Cardiac fibroblast (primary cell): ENCODE data around the gene NEURL1B.
"Not testable (repeated sequence)": the region's sequence is repeated elsewhere in the genome, so short reads cannot be mapped to it uniquely, and the experiment has no call there.

Experiments used
- DNase-seq, 2 donors: peaks; one replicate each; pipeline versions ENCODE4 v3.0.0 to v3.0.0-alpha.2; 2010; ENCODE audit warnings: low read depth in 2 of 2
- H3K4me3 ChIP-seq, 2 donors: replicated peaks in 1 of 2; 1 replicate in 1 of 2; 2 replicates in 1 of 2; pipeline ENCODE4 v1.5.1; 2011; ENCODE audit warnings: low read depth in 2 of 2, low read length in 2 of 2, mild to moderate bottlenecking in 2 of 2, moderate library complexity in 1 of 2
- TF ChIP-seq, protein P1 (sequence below): IDR thresholded peaks from one replicate; pipeline ENCODE4 v1.5.1; 2011; ENCODE audit warnings: low read depth, mild to moderate bottlenecking, low read length, inconsistent platforms

Gene NEURL1B

DNA sequence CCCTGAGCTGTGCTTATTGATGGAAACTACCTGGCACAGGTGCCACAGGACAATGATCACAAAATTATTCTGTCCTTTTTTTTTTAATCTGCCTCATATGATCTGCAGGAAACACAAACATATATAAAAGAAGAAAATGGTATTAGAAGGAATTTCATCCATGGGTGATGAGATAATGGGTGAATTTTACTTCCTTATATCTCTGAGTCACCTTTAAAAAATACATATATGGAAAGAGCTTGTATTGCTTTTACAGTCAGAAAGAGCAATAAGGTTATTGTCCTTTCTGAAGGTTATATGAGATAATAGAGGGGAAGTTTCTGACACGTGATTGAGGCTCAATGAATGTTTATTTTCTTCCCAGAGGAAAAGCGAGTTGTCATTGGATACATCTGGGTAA, 31.6 kb downstream of the NEURL1B start:
- no peak for DNase-seq
- H3K4me3 ChIP-seq: no peak overlapping the region
- TF ChIP-seq, protein P1, sequence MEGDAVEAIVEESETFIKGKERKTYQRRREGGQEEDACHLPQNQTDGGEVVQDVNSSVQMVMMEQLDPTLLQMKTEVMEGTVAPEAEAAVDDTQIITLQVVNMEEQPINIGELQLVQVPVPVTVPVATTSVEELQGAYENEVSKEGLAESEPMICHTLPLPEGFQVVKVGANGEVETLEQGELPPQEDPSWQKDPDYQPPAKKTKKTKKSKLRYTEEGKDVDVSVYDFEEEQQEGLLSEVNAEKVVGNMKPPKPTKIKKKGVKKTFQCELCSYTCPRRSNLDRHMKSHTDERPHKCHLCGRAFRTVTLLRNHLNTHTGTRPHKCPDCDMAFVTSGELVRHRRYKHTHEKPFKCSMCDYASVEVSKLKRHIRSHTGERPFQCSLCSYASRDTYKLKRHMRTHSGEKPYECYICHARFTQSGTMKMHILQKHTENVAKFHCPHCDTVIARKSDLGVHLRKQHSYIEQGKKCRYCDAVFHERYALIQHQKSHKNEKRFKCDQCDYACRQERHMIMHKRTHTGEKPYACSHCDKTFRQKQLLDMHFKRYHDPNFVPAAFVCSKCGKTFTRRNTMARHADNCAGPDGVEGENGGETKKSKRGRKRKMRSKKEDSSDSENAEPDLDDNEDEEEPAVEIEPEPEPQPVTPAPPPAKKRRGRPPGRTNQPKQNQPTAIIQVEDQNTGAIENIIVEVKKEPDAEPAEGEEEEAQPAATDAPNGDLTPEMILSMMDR: no peak

DNA sequence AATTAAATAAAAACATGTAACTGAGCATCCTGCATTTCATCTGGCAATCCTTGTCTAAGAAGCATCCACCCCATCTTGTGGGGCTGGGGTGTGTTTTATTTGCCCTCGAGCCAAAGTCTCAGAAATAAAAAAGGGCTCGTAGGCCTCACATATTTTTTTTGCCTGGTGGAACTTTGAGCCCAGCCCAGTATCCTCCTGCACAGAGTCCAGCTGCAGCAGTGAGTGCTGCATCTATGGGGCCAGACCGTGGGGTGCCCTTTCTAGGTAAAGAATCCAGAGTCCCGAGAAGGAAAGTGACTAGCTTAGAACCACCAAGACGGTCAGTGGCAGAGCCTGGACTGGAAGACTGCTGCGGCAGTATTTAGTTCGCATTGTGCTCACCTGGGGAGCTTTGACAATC, 33.1 kb downstream of the NEURL1B start:
- no peak overlapping the region for H3K4me3 ChIP-seq
- TF ChIP-seq, protein P1: no peak
- DNase-seq: no peak

DNA sequence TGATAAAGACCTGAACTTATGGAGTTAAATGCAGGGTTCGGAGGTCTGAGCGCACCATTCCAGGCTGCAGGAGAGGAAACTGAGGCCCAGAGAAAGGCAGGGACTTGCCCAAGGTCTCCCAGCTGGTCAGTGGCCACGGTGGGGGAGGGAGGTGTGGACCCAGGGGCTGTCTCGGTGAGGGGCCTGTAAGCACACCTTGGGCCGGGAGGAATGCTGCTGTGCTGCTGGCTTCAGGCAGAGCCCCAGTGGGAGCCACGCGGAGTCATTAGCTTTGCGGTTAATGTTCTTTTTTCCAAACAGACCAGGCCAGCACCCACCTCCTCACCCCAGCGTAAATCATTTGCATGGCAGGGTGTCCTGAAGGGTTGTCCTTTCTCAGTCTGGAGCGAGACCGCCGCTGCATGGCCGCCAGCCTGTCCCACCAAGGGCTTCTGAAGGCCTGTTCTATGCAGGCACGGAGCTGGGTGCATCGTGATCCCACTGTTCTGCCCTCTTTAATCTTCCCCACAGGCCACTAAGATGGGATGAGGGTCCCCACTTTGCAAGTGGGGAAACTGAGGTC, 35.9 kb downstream of the NEURL1B start:
- no peak for DNase-seq
- TF ChIP-seq, protein P1: no peak
- no peak overlapping the region for H3K4me3 ChIP-seq

DNA sequence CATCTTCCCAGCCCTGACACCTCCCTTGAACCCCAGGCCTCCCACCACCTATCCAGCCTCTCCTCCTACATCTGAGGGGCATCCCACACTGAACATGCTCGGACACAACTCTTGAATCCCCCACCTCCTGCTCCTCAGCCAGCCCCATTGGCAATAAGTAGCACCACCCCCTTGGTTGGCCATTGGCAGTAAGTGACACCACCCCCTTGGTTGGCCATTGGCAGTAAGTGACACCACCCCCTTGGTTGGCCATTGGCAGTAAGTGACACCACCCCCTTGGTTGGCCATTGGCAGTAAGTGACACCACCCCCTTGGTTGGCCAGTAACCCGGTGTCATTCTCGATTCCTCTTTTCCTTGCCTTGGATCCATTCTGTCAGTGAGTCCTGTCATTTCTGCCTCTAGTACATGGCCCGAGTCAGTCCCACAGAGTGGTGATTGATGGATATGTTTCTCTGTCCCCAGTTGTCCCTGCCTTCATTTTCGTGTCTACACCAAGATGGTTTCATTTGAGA, 37.4 kb downstream of the NEURL1B start:
- not testable (repeated sequence) for DNase-seq, H3K4me3 ChIP-seq

DNA sequence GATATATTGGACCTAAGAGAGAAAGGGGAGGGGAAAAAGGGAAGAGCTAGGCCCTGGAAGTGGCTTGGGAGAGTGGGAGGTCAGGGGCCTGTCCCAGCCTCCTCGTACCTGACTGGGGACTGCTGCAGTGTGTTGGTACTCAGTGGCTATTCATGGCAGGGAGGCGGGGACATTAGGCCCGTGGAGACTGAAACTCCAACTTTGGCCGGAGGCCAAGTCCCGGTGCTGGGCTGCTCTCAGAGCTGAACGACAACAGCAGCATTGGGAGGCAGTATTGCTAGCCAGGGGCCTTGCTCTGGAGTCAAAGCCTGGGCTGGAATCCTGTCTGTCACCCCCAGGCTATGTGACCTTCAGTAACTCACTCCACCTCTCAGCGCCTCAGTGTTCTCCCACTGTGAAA, 37.8 kb downstream of the NEURL1B start:
- peak in 1 of 2 donors; percentile 10 for DNase-seq
- H3K4me3 ChIP-seq: no peak overlapping the region
- TF ChIP-seq, protein P1: no peak

DNA sequence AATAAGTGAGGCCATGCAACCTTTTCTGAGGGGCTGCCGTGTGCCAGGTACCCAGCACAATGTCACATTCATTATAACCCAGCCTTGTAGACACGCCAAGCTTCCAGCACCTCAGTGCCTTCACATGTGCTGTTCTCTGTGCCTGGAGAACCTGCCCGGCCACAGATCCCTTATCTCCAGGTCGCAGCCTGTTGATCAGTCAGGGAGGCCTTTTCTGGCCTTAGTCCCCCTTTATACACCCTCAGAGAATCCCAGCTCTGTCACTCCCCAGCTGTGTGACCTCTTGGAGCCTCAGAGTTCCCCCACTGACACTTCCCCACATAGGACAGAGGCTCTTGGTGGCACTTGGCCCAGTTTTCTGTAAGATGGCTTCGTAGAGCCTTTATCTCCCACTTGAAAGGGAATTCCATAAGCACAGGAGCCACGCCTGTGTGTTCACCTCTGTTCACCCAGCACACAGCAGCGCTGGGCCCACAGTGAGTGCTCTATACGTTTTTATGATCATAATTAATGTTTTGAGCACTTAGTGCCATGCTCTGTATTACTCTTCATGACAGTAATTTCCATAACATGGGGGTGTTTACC, 38.7 kb downstream of the NEURL1B start:
- no peak overlapping the region for H3K4me3 ChIP-seq
- TF ChIP-seq, protein P1: no peak
- no peak for DNase-seq

DNA sequence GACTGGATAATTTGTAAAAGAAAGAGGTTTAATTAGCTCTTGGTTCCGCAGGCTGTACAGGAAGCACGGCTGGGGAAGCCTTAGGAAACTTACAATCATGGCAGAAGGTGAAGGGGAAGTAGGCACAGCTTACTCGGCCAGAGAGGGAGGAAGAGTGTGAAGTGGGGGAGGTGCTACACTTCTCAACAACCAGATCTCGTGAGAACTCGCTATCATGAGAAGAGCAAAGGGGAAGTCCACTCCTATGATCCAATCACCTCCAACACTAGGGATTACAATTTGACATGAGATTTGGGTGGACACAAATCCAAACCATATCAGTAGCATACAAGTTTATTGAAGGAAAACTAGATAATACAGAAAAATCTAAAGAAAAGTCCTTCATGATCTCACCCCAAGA, 39.9 kb downstream of the NEURL1B start:
- no peak for DNase-seq
- TF ChIP-seq, protein P1: no peak
- H3K4me3 ChIP-seq: no peak overlapping the region
